NCI-H69 (cell line): ENCODE measurements around the gene EYS.
"Not testable (repeated sequence)": the region's sequence is repeated elsewhere in the genome, so short reads cannot be mapped to it uniquely, and the experiment has no call there.

Experiments
- DNase-seq: peaks from one replicate; lab custom pipeline; 2025; lab: John Stamatoyannopoulos, UW

EYS gene

GRCh38 chr6:63738190-63738589, 1968.8 kb downstream of the EYS start:
- DNase-seq, result not testable (repeated sequence)

GRCh38 chr6:63734923-63735322, 1972.1 kb downstream of the EYS start:
- no peak for DNase-seq

GRCh38 chr6:63732336-63732735, 1974.7 kb downstream of the EYS start:
- DNase-seq, result no peak

GRCh38 chr6:63731930-63732329, 1975.1 kb downstream of the EYS start:
- DNase-seq, result no peak

GRCh38 chr6:63730311-63730710, 1976.7 kb downstream of the EYS start:
- DNase-seq, result no peak

- no peak for DNase-seq
These were observed 1982.3 kb downstream of the EYS start for GRCh38 chr6:63724721-63725120.

GRCh38 chr6:63721181-63721580, 1985.8 kb downstream of the EYS start:
- DNase-seq, result no peak

- no peak for DNase-seq
These were observed 1990.9 kb downstream of the EYS start for GRCh38 chr6:63716169-63716568.

GRCh38 chr6:63714091-63714490, 1992.9 kb downstream of the EYS start:
- no peak for DNase-seq

GRCh38 chr6:63713332-63713731, 1993.7 kb downstream of the EYS start:
- no peak for DNase-seq

GRCh38 chr6:63709148-63709547, 1997.9 kb downstream of the EYS start:
- no peak for DNase-seq

- DNase-seq, result no peak
These were observed 1998.4 kb downstream of the EYS start for GRCh38 chr6:63708631-63709030.

- DNase-seq, result no peak
These were observed 2000.4 kb downstream of the EYS start for GRCh38 chr6:63706630-63707029.

- DNase-seq, result no peak
These were observed 2001.3 kb downstream of the EYS start for GRCh38 chr6:63705707-63706106.

- no peak for DNase-seq
These were observed 2016.8 kb downstream of the EYS start for GRCh38 chr6:63690221-63690620.

GRCh38 chr6:63689421-63689820, 2017.6 kb downstream of the EYS start:
- no peak for DNase-seq

- DNase-seq, result no peak
These were observed 2021.3 kb downstream of the EYS start for GRCh38 chr6:63685446-63686379.

GRCh38 chr6:63683071-63683603, 2023.9 kb downstream of the EYS start:
- no peak for DNase-seq

- DNase-seq, result peak; percentile 22
These were observed 2029.7 kb downstream of the EYS start for GRCh38 chr6:63677282-63677681.

GRCh38 chr6:63676412-63677114, 2030.5 kb downstream of the EYS start:
- DNase-seq, result peak; percentile 9

GRCh38 chr6:63675138-63675537, 2031.9 kb downstream of the EYS start:
- DNase-seq, result no peak

- DNase-seq, result no peak
These were observed 2032.4 kb downstream of the EYS start for GRCh38 chr6:63674635-63675034.

GRCh38 chr6:63673692-63674091, 2033.3 kb downstream of the EYS start:
- DNase-seq, result no peak
